Measurements from ENCODE around the gene FBXW4.
"Not testable (repeated sequence)": the region's sequence is repeated elsewhere in the genome, so short reads cannot be mapped to it uniquely, and the experiment has no call there.

FBXW4 gene

DNA sequence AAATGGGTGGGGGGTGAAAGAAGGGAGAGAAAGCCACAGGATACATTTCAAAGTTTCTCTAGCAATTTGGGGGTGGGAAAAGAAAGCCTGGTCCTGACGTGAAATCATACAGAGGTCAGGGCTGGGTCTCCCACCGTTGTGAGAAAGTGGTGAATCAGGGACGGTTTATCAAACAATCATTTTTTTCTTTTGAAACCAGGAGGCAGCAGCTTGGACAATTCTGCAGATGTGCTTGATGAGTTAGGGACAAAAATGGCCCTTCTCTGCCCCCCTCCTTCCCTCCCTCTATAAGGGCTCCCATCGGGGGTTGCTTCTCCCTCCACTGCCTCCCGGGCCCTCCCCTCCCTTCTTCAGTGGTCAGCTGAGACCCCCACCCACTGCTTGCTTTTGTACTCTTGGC, 43.6 kb downstream of the FBXW4 start:
- no peak for DNase-seq

GRCh38 chr10:101650863-101651262, 44.1 kb downstream of the FBXW4 start:
- no peak for DNase-seq

GRCh38 chr10:101649525-101650085, 45.4 kb downstream of the FBXW4 start:
- no peak for DNase-seq

- DNase-seq, result no peak
Observed at GRCh38 chr10:101647255-101647654, 47.7 kb downstream of the FBXW4 start.

DNA sequence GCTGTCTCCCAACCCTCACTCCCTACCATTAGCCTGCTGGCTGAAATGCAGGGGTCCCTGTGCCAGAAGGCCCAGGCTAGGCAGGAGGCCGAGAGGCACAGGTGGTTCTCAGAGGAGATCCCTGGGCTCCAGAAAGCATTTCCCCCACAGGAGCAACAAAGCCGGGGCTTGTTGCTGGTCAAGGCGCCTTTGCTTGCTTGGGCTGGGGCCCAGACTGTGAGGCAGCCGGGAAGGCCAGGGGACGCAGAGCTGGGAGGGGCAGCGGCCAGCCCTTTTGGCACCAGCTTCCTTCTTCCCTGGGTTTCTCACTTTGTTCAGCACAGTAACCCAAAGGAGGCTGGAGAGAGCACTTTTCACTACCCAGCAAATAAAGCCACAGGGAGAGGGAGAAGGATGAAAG, 48.6 kb downstream of the FBXW4 start:
- DNase-seq, result no peak

DNA sequence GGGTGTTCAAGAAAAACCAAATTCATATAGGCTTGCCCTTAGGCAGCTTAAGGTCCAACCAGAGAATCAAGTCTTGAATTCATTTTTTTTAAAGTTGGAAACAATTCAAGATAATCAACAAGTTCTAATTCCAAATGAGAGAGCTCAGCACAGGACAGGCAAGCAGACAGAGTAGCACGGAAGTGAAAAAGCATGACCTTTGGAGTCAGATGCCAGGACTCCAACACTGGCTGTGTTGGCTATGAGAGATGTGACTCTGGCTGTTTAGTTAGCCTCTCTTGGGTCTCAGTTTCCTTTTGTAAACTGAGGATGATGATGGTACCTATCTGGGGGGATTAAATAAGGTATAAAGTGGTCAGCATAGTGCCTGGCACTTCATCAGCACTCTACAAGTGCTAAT, 49.3 kb downstream of the FBXW4 start:
- DNase-seq, result no peak

DNA sequence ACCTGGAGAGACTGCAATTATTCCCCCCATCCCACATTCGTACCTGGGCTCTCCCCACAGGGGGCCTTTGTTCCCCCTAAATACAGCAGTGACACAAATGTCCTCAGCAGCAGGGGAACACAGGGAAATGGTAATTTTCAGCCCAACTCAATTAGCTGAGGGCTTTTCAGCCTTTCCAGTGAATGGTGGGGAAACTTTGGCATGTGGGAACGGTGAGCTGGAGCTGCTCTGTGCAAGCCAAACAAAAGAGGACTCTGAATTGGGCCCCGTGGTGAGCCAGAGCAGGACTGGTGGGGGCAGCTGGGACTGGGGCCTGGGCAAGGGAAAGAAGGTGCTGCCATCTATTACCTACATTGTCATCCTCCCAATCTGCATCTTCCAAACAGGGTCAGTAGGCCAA, 51.0 kb downstream of the FBXW4 start:
- no peak for DNase-seq

GRCh38 chr10:101643546-101643945, 51.4 kb downstream of the FBXW4 start:
- DNase-seq, result no peak

DNA sequence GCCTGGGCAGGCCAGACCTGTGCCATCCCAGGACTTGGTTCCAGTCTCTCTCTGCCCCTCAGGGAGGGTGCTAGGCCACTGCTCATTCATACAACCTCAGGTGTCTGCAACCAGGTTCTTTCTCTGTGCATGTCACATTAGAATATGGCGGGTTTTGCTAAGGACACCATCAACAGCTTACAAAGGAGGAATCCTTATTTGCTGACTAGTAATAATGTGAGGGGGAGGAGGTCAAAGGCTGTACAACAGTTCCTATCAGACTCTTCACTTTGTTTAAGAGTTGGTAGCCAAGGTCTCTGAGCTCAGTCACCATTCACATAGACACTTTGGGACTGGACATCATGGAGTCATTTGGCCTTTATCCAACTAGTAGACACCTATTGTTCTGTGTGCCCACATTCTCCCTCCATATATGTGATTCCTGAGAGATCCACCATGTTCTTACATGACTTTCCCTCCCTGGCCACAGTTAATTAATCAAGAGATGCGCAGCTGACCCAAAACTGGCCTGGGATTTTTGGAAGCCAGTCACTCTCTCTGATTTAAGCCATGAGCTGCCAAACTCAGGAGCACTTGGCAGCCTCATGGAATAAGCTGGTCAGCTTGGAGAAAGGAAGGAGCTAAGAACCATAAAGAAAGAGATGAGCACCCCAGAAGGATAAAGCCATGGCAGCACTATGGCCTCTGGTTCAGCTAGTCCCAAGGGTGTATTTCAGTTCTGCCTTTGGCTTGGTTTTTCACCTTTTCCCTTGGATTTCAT, 55.6 kb downstream of the FBXW4 start:
- DNase-seq, result no peak

- DNase-seq, result not testable (repeated sequence)
Observed at GRCh38 chr10:101633510-101633909, 61.5 kb downstream of the FBXW4 start.

DNA sequence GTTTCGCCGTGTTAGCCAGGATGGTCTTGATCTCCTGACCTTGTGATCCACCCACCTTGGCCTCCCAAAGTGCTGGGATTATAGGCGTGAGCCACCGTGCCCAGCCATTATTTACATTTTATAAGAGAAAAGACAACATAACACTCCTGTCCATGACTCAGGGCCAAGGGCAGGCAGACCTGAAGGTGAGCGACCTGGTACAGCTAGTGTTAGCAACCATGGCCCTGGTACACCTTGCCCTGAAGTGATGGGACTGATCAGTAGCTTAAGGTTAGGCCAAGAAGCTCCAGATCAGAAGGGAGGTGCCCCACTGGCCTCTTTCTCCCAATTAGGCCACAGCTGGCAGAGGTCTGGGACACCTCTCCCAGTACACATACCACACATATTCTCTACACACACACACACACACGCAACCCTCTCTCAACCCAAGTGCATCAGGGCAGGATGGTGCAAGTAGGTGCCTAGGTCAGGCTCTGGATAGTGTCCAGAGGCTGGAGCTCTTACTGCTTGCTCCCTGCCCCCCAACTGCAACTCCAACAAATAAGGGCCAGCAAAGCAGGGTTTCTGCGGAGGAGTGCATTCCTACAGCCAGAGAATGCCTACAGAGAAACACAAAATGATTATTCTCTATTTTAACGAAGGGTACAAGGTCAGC, 63.0 kb downstream of the FBXW4 start:
- no peak for DNase-seq

DNA sequence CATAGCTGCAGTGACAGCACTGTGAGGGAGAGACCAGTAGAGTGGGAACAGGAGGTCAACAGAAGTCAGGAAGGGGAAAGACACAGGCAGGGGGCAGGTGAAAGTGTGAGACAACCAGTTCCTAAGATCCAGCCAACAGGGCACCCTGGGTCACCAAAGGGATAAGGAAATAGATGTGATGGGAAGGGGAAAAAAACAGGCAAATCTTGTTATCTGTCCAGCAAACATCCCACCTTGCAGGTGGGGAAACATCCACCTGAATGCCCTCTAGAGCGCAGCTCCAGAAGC, 64.4 kb downstream of the FBXW4 start:
- no peak for DNase-seq

DNA sequence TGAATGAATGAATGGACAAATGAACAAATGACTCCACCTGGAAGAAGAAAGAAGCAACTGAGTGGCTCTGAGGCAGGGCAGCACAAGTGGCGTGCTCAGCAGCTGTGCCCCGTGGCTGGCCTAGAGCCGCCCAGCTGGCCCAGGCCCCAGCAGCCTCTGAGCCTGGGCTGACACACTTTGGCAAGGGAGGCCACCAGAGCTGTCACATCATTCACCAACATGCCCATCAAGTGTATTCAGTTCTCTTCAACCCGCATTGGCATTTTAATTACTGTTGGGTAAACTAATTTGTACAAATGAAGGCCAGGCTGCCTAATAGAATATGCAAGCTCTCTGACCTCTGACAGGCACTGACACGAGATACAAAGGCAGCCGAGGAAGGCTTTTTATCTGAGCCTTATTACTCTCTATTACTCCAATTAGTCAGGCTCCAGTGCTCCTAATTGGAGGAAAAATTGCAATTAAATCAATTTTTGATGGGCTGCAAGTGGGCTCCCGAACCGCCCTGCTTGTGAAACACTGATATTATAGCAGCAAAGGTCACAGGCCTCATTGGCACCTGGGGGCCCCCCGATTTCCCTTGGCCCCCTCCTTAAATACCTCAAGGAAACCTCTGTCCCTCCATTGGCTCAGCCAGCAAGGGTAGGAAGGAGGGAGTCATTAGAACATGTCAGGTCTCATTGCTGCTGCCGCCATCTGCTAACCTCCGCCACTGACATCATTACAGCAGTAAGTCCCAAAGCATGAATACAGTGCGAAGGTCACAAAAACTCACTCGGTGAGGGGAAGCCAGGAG, 64.9 kb downstream of the FBXW4 start:
- no peak for DNase-seq

DNA sequence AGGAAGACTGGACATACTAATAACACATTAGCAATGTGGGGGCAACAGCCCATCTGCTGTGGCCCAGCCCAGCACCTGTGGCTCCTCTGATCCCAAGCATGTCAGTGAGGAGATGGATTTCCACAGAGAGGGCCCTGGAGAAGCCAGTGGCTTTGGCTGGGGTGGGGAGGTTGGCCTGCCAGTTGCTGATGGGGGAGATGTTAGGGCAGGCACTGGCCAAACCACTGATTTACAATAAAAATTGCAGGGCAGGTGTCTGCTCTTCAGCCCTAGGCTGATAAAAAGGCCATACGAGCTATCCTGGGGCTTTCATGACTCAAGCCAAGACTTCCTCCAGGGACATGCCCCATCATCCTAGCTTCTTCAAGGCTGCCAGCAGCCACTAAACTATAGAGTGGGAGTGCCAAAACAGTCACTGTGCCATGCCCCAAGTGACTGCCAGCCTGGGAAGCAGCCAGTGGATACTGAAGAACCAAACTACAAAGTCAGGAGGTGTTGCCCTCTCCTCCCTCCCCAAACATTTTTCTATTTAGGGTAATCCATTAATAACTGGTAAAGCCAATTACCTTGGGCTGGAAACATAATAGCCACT, 69.1 kb downstream of the FBXW4 start:
- no peak for DNase-seq

DNA sequence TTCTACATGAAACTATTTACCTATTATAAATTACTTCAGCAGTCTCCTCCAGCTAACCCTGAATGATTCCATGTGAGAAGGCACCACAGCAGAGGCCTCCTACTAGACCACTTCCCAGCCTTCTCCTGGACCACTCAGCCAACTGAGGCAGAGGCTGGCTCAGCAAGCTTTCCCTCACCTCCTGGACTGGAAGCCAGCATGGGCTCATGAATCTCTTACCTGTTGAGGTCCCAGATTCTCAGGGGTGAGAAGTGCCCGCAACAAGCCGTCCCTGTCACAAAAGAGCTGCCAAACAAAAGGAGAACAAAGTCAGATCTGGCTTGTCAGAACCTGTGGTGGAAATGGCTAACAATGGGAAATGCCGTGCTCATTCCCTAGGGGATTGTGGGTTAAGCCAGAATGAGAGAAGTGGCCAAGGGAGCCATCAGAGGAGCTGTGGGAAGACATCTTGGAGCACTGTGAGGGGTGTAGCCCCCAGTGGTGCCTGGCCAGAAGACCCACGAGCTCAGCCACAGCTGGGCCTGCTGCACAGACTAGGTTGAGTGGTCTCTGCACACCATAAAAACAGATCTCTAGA, 70.4 kb downstream of the FBXW4 start:
- no peak for DNase-seq

GRCh38 chr10:101623528-101623927, 71.4 kb downstream of the FBXW4 start:
- no peak for DNase-seq

DNA sequence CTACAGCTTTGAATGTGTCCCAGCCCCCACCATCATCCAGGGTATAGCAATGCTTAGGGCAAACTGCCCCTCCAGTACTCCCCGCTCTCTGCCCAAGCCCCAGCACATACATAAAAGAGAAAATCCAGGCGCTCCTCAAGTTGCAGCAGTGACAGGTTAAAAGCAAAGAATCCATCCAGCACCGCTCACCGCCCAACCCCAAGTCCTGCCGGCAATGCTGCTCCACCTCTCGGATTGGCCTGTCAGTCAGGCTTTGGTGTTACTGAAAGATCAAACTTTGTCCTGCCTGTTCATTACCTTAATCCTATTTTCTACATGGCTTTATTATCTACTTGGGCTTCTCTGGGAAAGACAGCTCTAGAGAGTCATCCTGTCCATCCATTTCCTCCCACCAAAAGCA, 75.0 kb downstream of the FBXW4 start:
- no peak for DNase-seq

GRCh38 chr10:101618871-101619270, 76.1 kb downstream of the FBXW4 start:
- no peak for DNase-seq

- no peak for DNase-seq
Observed at GRCh38 chr10:101617824-101618568, 77.0 kb downstream of the FBXW4 start.

DNA sequence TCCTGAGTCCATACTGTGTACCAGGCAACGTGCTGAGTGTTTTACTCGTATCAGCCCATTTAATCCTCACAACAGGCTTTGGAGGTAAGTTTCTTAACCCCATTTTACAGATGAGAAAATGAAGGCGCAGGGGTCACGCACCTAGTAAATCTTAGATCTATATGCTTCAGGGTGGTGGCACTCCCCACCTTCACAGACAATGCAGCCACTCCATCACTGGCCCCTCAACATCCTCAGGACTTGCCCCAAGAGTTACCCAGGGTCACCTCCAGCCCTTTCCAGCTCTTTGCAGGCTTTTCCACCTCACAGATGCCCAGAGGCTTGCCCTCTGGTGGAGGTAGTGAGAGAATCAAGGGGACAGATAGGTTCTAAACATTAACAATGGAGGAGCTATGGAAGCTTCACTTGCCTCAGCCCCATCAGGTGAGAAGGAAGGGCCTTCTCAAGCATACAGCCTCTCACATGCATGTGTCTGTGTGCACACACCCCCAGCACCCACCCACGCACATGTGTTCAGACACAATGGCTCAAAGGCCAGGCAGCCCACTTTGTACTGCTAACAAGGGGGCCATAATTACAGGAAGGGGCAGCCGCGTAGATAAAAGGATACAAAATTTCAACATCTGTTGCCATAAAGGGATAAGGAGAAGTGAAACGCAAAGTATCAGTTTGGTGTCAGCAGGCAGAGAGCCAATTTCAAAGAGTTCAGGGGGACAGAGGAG, 77.7 kb downstream of the FBXW4 start:
- DNase-seq, result no peak

DNA sequence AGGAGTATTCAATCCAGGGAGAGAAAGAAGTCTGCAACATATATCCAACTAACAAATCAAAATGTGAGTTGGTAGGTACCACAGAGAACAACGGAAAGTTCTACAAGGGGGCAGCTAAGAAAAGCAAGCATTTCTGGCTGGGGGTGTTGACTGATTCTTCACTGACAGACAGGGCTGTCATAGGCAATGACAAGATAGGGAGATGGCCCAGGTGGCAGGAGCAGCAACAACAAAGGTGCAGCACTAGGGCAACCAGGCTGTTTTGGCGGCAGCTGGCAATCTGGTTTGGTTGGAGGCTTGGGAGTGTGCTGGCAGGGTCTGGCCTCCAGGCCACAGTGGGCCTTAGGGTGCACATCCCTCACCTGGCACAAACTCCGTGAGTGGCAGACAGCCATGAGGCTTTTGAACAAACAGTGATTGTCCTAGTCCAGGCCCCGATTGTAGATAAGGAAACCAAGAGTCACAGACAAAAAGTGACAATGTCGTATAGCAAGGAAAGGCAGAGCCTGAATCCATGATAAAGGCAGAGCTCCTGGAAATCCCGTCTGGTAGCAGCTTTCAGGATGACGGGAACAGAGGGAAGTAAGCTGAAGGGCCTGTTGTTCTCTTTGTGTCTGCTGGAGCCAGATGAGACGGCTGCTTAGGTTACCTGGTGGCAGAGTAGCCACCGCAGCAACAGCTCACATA, 78.4 kb downstream of the FBXW4 start:
- DNase-seq, result no peak

All from CD4-positive, alpha-beta T cell treated with Interleukin-6 for 4 hours (primary cell).